ENCODE results near the gene ADNP.
A peak's percentile ranks its signal among the peaks of the same experiment; 100 is the strongest.

The ADNP gene

DNA sequence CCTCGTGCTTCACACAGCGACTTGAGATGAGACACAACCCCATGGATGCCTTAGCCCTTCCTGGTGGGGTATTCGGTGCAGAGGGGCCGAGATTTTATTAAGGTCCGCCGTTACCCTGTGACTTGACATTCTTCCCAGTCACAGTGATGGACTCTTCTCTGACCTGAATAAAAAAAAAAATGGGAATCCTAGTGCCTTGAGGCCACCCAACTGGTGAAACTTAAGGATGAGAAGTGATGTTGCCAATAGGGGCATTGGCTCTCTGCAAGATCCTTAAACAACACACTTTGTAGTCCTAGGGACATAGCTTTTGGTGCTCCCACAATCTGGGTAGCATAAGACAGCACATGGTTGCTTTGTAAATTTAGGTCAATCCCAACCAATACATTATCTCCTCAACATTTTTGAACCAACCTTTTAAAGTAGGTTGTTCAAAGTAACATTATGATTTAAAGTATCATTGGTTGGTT lies 814 bp upstream of the ADNP start:
- DNase-seq (ENCODE audit: low spot score): no peak

DNA sequence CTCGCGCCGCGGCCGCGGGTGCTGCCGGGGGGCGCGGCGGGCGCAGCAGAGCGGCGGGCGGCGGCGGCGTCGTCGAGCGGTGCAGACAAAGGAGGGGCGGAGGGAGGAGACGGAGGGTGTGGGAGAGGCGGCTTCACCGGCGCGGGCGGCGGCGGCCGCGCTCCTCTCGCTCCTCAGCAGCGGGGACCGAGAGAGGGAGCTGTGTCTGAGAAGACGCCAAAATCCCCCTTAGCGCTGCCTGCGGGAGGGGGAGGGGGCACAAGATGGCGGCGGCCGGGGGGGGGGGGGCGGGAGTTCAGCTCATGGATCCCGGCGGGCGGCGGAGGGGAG lies 296 bp downstream of the ADNP start:
- DNase-seq (ENCODE audit: low spot score): no peak

DNA sequence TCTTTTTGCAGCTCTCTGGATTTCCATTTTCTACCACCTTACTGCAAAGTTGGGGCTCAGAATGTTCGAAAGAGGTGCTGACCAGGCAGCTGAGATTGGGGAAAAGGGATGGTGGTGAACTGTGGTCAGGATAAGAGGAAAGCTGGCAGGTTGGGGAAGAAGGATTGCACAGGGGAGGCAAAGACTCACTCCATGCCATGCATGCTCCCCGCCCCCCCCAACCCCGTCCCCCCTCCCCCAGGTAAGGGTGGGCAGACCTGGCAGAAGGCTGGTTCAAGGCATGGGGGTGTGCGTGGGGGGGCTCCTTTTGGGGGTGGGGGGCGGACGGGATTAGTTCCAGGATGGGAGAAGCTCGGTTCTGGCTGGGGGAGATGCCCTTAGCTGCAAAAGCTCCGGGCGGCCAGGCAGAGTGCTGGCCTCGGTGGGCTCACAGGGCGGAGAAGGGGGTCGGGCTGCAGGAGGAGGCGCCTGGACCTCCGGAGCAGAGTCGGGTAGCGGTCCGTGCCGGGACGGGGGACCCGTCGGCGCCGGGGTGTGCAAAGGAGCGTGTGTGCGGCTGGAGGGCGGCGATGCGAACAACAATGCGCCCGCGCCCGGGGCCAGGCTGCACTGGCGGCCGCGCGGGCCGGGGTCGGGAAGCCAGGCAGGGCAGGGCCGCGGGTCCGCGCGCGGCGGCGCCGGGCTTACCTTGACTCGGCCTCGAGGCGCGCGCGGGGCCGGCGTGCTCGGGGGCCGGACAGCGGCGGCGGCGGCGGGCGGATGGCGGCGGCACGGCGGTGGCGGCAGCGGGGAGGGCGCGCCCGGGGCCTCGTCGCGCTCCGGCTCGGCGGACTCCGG lies 880 bp downstream of the ADNP start:
- peak; percentile 6 for DNase-seq (ENCODE audit: low spot score)

DNA sequence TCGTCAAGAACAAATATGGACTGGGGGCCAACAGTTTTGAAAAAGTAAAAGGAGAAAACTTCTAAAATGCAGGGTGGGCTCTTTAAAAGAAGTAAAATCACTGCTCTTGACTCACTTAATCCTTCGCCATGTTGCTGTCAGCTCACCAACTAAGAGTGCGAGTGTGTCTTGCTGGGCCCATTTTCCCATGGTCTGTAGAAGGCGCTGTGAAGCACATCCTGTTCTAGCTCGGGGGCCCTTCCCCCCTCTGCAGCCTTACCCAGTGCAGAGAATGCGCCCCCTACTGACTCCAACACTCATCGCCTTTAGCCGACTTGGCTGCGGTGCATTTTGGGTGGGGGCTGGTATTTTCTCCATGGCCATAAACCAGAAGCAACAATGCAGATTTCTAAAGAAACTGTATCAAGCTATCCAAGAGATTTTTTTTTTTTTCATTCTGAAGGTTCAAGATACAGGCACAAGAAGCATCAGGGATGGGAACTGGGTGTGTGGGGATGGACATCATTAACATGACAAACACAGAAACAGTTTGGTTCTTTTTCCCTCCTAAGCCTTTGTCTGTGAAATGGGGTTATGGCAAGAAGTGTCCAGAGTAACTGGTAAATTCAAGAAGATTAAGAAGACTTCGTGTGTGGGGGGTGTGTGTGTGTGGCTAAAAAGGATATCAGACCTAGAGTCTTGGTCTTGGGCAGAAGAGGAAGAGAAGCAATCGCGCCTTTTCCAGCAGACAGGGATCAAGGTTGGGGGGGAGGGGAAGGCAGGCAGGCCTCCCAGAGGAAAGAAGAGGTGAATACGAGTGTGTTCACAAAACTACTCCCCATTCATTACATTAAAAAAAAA lies 1.7 kb downstream of the ADNP start:
- DNase-seq (ENCODE audit: low spot score): peak; percentile 94

DNA sequence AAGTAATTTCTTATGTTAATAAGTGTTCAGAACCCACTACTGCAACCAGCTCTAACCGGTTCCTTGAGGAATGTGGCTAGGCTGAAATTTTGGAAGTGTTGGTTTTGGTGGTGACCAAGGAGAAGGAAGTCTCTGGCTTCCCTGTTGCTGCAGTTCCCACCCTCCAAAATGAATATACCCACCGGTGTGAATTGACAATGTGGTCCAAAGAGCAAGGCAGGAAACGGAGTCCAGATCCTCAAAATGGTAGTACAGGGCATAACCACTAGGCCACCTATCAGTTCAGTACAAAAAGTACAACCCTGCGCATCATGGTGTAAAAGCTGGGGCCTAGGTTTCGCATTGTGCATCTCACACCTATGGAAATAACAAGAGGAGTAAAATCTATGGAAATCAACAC lies 2.8 kb downstream of the ADNP start:
- DNase-seq (ENCODE audit: low spot score): no peak

DNA sequence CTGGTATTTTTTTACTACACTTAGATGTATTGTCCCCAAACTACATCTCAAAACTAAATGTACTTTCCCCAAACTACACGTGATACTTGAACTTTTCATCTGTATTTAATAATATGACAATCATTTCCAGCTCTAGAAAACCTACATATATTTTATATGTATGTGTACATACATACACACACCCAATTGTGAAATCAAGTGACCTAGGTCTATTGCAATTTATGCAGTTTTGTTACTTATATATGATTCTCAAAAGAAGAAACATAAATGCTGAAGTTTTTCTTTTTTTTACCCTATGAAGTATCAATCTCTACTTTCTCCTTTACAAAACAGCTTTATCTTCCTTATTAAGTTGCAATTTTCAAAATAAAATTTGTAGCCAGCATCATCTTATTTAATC lies 4.7 kb downstream of the ADNP start:
- no peak for DNase-seq (ENCODE audit: low spot score)

DNA sequence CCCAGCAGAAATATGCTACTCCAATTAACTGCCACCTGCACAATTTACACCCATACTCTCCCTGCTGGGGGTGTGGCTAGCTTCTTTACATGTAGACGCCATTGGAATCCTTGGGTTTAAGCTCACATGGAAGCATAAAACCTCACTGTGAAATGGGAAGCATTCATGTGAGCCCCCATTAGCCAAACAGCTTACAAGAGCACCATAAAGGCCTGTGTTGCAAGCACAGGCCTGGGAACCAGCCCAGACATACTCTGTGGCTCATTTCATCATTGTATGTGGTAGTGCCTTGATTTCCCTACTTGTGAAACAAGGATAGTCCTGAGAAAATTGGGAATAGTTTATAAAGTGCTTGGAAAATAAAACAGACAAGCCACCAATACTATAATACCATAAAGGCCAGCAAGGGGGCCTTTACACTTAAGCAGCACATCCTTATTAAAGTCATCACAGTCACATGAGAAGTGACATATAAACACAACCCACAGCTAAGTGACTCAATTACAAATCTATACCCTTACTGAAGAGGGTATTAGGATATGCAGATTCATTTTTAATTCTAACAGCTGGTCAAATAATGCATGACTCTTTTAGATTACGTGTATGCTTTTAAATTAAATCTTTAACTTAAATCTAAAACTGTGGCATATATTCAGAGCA lies 6.8 kb downstream of the ADNP start:
- DNase-seq (ENCODE audit: low spot score): no peak

DNA sequence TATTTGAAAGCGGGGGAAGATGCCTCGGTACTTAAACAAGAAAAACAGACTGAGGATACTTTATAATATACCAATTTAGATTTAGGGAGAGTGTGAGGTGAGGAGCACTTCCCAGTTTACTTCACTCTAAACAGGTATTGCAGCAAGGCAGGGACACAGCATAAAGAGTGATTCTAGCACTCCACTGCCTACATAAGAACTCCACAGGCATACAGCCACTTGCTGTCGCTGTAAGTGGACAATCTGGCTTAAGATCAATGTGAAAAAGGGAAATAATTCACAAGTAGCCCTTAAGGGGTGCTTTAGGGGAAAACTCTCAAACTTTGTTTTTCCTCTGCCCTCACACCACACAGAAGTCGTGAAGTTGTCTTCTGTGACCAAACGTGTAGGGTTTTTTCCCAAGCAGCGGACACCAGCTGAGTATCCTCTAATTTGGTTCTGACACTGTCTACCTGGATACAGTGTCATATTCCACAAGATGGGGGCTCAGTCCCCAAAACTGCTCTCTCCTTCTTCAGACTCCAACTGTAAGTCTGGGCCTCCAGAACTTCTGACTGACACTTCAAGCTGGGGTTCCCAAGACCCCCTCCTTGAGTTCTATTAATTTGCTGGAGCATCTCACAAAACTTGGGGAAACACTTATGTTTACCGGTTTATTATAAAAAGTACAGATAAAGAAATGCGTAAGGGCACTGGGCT lies 9.3 kb downstream of the ADNP start:
- DNase-seq (ENCODE audit: low spot score): no peak

DNA sequence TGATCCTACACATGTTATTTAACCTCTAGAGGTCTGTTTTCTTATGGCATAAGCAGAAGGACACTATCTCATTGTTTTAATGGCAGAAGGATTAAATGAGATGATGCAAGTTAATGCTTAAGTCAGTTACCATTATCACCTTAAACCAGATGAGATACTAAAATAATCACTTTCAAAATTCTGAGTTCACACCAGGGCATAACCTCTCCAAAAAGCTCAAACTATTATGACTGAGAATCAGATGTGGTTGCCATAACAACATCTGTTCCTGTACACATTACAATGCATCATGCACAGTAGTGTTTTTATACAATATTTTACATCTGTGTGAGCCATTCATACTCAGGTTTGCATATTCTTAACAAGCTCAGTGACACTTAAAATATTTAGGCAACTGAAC lies 10.2 kb downstream of the ADNP start:
- DNase-seq (ENCODE audit: low spot score): peak; percentile 52

DNA sequence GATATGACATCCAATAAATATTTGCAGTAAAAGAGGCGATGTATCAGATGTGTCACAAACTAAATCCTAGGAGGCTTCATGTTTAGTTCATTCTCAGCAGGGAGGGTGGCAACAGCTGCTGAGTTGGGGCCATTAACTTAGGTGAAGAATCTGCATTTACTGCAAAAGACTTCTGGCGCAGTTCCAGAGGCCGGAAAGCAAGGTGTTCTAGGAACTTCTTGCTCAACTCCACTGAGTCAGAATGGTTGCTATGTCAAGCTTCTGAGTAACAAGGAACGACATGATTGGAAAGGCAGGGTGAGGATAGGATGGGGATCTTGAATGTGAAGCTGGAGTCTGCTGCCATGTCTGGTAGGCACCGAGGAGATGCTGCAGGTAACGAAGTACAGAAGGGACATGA lies 11.7 kb downstream of the ADNP start:
- peak; percentile 24 for DNase-seq (ENCODE audit: low spot score)

DNA sequence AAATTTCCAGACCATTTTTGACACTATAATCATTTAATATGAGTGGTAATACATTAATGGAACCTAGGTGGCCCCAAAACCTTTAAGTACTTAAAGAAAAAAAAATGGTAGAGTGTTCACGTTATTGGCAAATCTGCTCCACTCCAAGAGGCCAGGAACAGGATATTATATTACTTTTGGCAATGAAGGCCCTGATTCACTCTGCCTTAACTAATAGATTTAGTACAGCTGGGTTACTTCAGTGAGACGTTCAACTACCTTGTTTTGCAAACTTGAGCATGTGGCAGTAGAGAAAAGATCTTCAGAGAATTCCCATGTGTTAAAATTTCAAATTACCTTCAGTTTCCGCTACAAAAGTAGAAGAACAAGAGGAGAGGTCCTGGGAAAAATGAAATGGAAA lies 12.8 kb downstream of the ADNP start:
- no peak for DNase-seq (ENCODE audit: low spot score)

DNA sequence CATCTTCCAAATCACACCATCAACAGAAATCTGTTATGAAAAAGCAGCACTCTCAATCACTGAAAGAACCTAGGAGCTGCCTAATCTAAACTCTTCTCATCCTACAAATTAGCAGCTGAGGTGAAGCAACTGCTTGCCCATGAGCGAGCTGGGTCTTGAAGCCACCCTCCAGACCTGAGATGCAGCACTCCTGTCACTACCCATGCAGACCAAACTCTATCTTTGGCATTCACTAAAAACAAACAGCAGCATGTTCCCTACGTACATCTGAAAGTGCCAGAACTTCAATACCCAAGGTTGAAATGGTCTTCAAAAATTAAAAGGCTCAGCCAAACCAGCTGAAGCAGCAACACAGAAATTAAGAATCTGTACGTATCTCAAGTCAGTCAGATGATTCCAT lies 14.3 kb downstream of the ADNP start:
- no peak for DNase-seq (ENCODE audit: low spot score)

DNA sequence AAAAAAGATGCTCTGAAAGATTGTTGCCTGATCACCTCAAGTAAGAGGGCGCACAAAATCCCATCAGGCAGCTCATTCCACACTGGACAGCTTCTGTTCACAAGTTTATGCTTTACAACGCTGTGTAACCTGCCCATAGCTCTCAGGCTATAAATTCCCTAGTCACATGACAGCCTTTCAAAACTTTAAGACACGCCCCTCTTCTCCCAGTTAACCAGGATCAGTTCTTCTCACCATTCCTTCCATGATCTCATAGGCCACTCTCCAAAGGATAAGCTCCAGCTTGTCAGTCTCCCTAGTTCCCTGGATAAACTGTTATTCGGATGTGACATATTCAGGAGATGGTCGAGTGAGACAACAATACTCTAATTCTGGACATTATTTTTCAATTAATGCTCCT lies 15.0 kb downstream of the ADNP start:
- DNase-seq (ENCODE audit: low spot score): no peak

DNA sequence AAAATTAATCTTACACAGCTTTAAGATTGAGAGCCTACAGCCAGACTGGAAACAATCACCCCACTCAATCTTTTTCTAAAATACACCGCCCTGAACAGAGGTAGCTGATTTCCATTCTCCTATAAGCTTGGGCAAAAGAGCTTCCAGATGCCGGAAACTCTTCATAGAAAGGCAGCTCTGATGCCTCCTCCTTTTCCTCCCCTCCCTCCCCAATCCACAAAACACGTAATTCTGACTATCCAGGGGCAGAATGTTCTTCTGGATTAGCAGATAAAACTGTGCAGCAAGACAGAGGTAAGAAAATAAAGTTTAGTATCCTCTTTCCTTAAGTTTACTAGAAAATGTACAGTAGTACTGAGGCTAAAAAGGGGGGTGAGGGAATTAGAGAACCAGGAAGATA lies 15.8 kb downstream of the ADNP start:
- no peak for DNase-seq (ENCODE audit: low spot score)

DNA sequence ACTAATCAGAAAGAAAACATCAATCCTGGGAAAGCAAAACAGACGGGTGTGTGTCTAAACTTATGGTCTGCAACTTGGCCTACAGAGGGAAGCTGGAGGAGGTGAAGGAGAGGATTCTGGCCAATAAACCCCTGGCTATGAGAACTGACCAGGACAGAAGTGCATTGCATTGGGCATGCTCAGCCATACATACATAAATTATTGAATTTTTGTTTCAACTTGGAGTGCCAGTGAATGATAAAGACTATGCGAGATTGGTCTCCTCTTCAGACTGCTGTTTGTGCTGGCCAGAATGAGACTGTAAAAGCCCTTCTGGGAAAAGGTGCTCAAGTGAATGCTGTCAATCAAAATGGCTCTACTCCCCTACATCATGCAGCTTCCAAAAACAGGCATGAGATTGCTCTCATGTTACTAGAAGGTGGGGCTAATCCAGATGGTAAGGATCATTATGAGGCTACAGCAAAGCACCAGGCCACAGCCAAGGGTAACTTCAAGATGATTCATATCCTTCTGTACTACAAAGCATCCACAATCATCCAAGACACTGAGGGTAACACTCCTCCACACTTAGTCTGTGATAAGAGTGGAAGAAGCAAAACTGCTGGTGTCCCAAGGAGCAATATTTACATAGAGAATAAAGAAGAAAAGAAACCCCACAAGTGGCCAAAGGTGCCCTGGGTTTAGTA lies 17.4 kb downstream of the ADNP start:
- DNase-seq (ENCODE audit: low spot score): peak; percentile 20

DNA sequence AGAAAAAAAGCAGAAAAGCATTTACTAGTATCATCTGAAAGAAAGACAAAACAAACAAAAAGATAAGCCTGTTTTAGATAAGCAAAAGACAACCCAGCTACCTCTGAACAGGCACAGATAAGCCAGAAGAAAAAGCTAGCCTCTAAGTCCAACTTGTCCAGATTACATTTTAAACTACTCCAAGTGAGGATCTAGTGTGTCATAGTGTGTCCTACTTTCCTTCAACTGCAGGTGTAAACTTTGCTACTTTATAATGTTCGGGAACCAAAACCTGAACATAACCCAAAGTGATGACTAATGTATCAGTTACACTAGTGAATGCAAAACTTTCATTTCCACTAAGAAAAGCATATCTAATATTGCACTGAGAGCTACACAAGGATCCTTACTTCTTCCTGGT lies 19.5 kb downstream of the ADNP start:
- no peak for DNase-seq (ENCODE audit: low spot score)

DNA sequence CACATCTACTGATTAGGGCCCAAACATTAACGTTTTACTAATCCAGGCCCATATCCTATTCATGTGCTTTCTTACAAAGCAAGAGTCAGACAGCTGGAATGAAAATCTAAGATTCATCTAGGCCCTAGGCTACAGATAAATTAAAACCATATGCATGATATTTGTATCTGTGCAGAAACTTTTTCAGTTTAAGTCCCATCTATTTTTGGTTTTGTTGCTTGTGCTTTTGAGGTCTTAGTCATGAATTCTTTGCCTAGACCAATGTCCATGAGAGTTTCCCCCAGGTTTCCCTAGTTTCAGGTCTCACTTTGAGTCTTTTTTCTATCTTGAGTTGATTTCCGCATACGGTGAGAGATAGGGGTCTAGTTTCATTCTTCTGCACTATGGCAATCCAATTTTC lies 20.2 kb downstream of the ADNP start:
- DNase-seq (ENCODE audit: low spot score): no peak

DNA sequence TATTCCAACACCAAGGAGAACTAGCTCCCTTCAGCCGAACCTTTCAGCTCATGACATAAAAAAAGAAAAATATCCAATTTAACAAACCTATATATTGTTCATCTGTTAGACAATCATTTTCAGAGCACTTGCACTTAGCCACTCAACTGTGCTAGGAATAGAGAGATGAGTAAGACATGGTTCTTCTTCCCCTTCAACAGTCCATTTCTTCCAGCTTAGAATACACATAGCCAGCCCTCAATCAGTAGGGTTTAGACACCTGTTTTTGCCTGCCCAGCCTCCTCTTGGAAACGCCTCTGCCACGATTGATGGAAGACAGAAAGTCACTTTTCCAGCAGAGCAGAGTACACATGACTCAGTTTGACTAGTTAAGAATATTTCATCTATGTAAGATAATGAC lies 21.8 kb downstream of the ADNP start:
- DNase-seq (ENCODE audit: low spot score): no peak

DNA sequence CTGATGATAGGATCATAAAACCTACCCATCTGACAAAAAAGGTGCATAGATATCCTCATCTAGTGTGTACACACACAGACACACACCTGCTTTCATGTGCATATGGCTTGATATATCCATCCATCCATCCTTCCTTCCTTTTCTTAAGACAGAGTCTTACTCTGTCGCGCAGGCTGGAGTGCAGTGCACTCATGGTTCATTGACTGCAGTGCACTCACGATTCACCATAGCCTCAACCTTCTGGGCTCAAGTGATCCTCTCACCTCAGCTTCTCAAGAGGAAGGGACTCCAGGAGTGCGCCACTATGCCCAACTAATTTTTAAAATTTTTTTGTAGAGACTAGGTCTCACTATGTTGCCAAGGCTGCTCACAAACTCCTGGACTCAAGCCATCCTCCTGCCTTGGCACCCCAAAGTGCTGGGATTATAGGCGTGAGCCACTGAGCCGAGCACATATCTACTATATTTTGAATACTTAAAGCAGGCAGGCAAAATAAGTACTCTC lies 27.1 kb downstream of the ADNP start:
- no peak for DNase-seq (ENCODE audit: low spot score)

DNA sequence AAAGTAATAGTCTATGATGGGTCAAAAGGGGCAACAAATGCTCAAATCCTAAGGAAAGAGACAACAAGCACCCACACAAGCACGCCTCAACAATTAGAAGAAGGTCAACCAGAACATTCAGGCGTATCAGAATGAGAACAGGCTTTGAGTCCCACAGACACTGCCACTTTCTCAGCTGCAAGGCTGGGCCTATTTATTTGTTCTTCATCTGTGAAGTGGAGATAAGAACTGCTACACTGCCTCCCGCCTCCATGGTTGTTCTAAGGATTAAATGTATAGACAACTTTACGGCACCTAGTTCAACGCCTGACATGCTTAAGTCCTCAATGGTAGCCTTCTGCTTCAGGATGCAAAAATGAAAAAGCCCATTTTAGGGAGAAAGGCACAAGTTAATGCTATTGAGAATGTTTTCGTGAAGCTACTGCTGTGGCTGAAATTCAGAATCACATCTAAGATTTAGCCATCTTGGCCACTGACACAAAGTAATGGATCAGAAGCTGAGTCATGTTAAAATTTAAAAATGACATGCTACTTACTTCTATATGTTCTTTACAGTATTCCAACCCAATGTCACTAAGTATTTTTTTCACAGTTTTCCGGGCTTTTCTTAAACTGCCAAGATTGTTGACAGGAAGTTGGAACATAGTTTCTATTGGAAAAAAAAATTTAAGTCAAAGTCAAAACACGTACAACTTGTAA lies 27.7 kb downstream of the ADNP start:
- no peak for DNase-seq (ENCODE audit: low spot score)

DNA sequence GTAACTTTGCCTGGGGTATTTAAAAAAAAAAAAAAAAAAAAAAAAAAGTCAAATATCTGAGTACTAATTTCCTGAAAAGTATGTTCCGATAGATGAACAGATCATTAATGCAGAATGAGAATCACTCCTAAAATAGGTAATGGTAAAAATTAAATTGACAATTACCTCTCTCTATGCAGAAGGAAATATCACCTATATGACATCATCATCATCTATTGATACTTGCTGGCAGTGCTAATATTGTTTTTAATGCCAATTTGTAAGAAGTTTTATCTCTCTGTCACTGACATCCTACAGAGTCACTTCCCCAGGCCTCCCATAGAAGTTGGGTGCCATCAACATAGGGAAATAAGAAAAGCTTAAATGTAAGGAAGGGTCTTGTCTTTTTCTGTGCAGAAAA lies 29.9 kb downstream of the ADNP start:
- DNase-seq (ENCODE audit: low spot score): no peak

Measured in CD4-positive, alpha-beta T cell treated with Interleukin-15 for 4 hours (primary cell).